ENCODE data around the gene SKIL.

SKIL gene

GRCh38 chr3:170426240-170426797, 68.8 kb downstream of the SKIL start:
- no peak for TF ChIP-seq CTCF (IDR thresholded peaks at IDR 0.05; ENCODE audit: insufficient read depth, low read depth, low read length, missing control alignments)
- H3K4me3 ChIP-seq (ENCODE audit: low read depth, low read length) = no peak overlapping the region
- no peak for DNase-seq (ENCODE audit: low read depth)

DNA sequence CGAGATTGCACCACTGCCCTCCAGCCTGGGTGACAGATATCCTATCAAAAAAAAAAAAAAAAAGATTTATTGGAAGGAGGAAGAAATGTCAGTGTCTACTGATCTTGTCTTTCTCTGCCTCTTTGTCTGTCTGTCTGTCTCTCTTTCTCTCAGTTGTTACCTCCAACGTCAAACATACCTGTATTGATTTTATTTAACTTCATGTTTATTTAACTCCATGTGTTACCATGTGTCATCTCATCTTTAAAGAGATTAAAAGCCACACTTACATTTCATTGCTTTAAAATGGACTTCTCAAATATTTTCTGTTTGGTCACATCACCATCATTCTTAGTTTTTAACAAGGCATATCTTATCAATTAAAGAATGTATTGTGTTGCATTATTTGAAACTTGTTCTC, 70.6 kb downstream of the SKIL start:
- TF ChIP-seq CTCF (IDR thresholded peaks at IDR 0.05; ENCODE audit: insufficient read depth, low read depth, low read length, missing control alignments) = no peak
- no peak overlapping the region for H3K4me3 ChIP-seq (ENCODE audit: low read depth, low read length)
- DNase-seq (ENCODE audit: low read depth) = no peak

- DNase-seq (ENCODE audit: low read depth) = peak; percentile 54
- H3K4me3 ChIP-seq (ENCODE audit: low read depth, low read length) = no peak overlapping the region
- no peak for TF ChIP-seq CTCF (IDR thresholded peaks at IDR 0.05; ENCODE audit: insufficient read depth, low read depth, low read length, missing control alignments)
Observed at GRCh38 chr3:170429050-170429449, 71.5 kb downstream of the SKIL start.

- no peak for DNase-seq (ENCODE audit: low read depth)
- no peak overlapping the region for H3K4me3 ChIP-seq (ENCODE audit: low read depth, low read length)
- TF ChIP-seq CTCF (IDR thresholded peaks at IDR 0.05; ENCODE audit: insufficient read depth, low read depth, low read length, missing control alignments) = no peak
Observed at GRCh38 chr3:170431054-170431453, 73.5 kb downstream of the SKIL start.

GRCh38 chr3:170432416-170432815, 74.9 kb downstream of the SKIL start:
- no peak overlapping the region for H3K4me3 ChIP-seq (ENCODE audit: low read depth, low read length)
- no peak for DNase-seq (ENCODE audit: low read depth)
- TF ChIP-seq CTCF (IDR thresholded peaks at IDR 0.05; ENCODE audit: insufficient read depth, low read depth, low read length, missing control alignments) = no peak

- TF ChIP-seq CTCF (IDR thresholded peaks at IDR 0.05; ENCODE audit: insufficient read depth, low read depth, low read length, missing control alignments) = no peak
- no peak overlapping the region for H3K4me3 ChIP-seq (ENCODE audit: low read depth, low read length)
- no peak for DNase-seq (ENCODE audit: low read depth)
Observed at GRCh38 chr3:170436697-170437096, 79.2 kb downstream of the SKIL start.

- H3K4me3 ChIP-seq (ENCODE audit: low read depth, low read length) = no peak overlapping the region
- DNase-seq (ENCODE audit: low read depth) = no peak
- no peak for TF ChIP-seq CTCF (IDR thresholded peaks at IDR 0.05; ENCODE audit: insufficient read depth, low read depth, low read length, missing control alignments)
Observed at GRCh38 chr3:170437176-170437575, 79.7 kb downstream of the SKIL start.

Measured in GM12865 (cell line).